ACC112 (cell line): ENCODE measurements around the gene CD207.

ENCODE experiments used
- H2AFZ ChIP-seq: fragments of 200-600 bp; sonication (generic); one replicate; pipeline ENCODE4 v1.6.0; 2017; ENCODE audit warnings: antibody characterized with exemption, low read length; ENCODE audit not compliant: unreplicated experiment
- H3K27ac ChIP-seq: fragments of 200-600 bp; sonication (generic); 2 replicates; pipeline ENCODE4 v1.5.1; 2014; ENCODE audit warnings: low read depth, mild to moderate bottlenecking, antibody characterized with exemption, low read length, moderate library complexity
- H3K27me3 ChIP-seq: fragments of 200-600 bp; sonication (generic); 2 replicates; pipeline ENCODE4 v1.6.1; 2014; ENCODE audit warnings: mild to moderate bottlenecking, antibody characterized with exemption, low read length, moderate library complexity, mixed read lengths; ENCODE audit not compliant: insufficient read depth
- H3K36me3 ChIP-seq: fragments of 200-600 bp; sonication (generic); 2 replicates; pipeline ENCODE4 v1.6.1; 2016; ENCODE audit warnings: mild to moderate bottlenecking, antibody characterized with exemption, low read length, moderate library complexity, mixed read lengths; ENCODE audit not compliant: insufficient read depth
- H3K4me1 ChIP-seq: fragments of 200-600 bp; sonication (generic); one replicate; pipeline ENCODE4 v1.6.1; 2016; ENCODE audit warnings: low read length, mixed read lengths; ENCODE audit not compliant: insufficient read depth, unreplicated experiment, control insufficient read depth
- H3K4me3 ChIP-seq: fragments of 200-600 bp; sonication (generic); 2 replicates; pipeline ENCODE4 v1.5.1; 2014; ENCODE audit warnings: mild to moderate bottlenecking, low read depth, low read length
- H3K79me2 ChIP-seq: fragments of 200-600 bp; sonication (generic); one replicate; pipeline ENCODE4 v1.6.0; 2016; ENCODE audit warnings: low read length; ENCODE audit not compliant: control insufficient read depth, unreplicated experiment, insufficient read depth

Gene CD207

GRCh38 chr2:70852824-70853223 is 17.2 kb upstream of the CD207 start:
- H3K27ac ChIP-seq: no peak overlapping the region
- no peaks in the 10 kb centered on the region for H3K36me3 ChIP-seq
- H2AFZ ChIP-seq: no peak overlapping the region
- peaks cover 60% of the 10 kb centered on the region for H3K27me3 ChIP-seq
- no peak overlapping the region for H3K4me3 ChIP-seq
- no peaks in the 10 kb centered on the region for H3K4me1 ChIP-seq
- no peaks in the 10 kb centered on the region for H3K79me2 ChIP-seq

DNA sequence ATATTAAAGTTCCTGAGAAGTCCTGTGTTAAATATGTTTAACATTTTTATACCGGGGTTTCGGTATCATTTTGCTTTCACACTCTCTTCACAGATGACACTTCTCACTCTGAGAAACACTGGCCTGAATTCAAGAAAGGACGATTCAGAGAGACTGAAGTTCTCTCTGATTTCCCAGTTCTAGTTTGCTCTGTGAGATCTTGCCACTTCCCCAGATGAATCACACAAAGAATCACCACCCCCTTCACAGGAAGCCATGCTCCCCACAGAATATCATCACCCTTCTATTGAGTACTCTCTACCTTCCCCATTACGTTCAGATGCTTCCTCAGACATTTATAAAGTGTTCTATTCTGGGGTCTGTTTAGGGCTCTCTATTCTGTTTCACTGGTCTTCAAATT is 16.1 kb upstream of the CD207 start:
- Histone ChIP-seq H3K4me3 (no peak overlapping the region), H3K27me3 (peaks cover 55% of the 10 kb centered on the region), H2AFZ (no peak overlapping the region), H3K4me1 (no peaks in the 10 kb centered on the region), H3K79me2 (no peaks in the 10 kb centered on the region), H3K27ac (no peak overlapping the region), H3K36me3 (no peaks in the 10 kb centered on the region)

- Histone ChIP-seq H3K4me1 (no peaks in the 10 kb centered on the region), H3K27ac (no peak overlapping the region)
Observed at GRCh38 chr2:70850925-70851324, 15.3 kb upstream of the CD207 start.

GRCh38 chr2:70842401-70842800 is 6.8 kb upstream of the CD207 start:
- Histone ChIP-seq H3K27ac (no peak overlapping the region), H3K27me3 (peaks cover 41% of the 10 kb centered on the region), H3K4me3 (no peak overlapping the region), H3K36me3 (no peaks in the 10 kb centered on the region), H3K79me2 (no peaks in the 10 kb centered on the region), H3K4me1 (no peaks in the 10 kb centered on the region), H2AFZ (no peak overlapping the region)

More at GRCh38 chr2:70850925-70851324, 15.3 kb upstream of the CD207 start:
- Histone ChIP-seq H3K27me3 (peaks cover 47% of the 10 kb centered on the region), H3K36me3 (no peaks in the 10 kb centered on the region), H2AFZ (no peak overlapping the region), H3K79me2 (no peaks in the 10 kb centered on the region), H3K4me3 (no peak overlapping the region)

- H3K27ac ChIP-seq: no peak overlapping the region
- H3K4me1 ChIP-seq: no peaks in the 10 kb centered on the region
- no peaks in the 10 kb centered on the region for H3K79me2 ChIP-seq
- no peak overlapping the region for H3K4me3 ChIP-seq
- H2AFZ ChIP-seq: no peak overlapping the region
- H3K27me3 ChIP-seq: peaks cover 82% of the 10 kb centered on the region
- H3K36me3 ChIP-seq: no peaks in the 10 kb centered on the region
Observed at GRCh38 chr2:70837980-70838925, 2.6 kb upstream of the CD207 start.

- Histone ChIP-seq H3K4me1 (no peaks in the 10 kb centered on the region), H3K27ac (no peak overlapping the region), H3K27me3 (peaks cover 92% of the 10 kb centered on the region), H3K79me2 (no peaks in the 10 kb centered on the region), H2AFZ (no peak overlapping the region), H3K4me3 (no peak overlapping the region), H3K36me3 (no peaks in the 10 kb centered on the region)
Observed at GRCh38 chr2:70834881-70835280, 735 bp downstream of the CD207 start.

GRCh38 chr2:70834106-70834505 is 1.5 kb downstream of the CD207 start:
- H3K27ac ChIP-seq: no peak overlapping the region
- no peaks in the 10 kb centered on the region for H3K4me1 ChIP-seq
- H3K27me3 ChIP-seq: peaks cover 96% of the 10 kb centered on the region
- H2AFZ ChIP-seq: no peak overlapping the region
- H3K4me3 ChIP-seq: no peak overlapping the region
- no peaks in the 10 kb centered on the region for H3K79me2 ChIP-seq
- H3K36me3 ChIP-seq: no peaks in the 10 kb centered on the region

DNA sequence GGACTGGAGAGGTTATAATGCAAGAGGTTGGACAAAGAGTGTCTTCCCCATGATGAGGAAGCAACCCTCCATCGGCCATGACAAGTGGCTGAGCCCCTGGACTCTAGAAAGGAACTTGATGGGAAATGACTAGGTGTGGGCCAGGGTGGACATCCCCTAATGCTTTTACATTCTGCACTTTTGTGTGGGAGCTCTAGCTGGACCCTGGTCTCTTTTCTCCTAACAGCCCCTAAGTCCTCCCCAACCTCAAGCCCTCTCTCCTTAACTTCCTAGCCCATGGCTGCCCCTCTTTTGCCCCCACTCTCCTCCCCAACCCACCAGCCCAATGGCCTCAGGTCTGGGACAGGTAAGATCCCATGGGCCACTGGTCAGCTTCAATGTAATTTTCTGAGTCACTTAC is 2.4 kb downstream of the CD207 start:
- H3K27me3 ChIP-seq: peaks cover 95% of the 10 kb centered on the region
- no peaks in the 10 kb centered on the region for H3K36me3 ChIP-seq
- no peaks in the 10 kb centered on the region for H3K4me1 ChIP-seq
- no peaks in the 10 kb centered on the region for H3K79me2 ChIP-seq
- no peak overlapping the region for H2AFZ ChIP-seq
- H3K27ac ChIP-seq: no peak overlapping the region
- H3K4me3 ChIP-seq: no peak overlapping the region

DNA sequence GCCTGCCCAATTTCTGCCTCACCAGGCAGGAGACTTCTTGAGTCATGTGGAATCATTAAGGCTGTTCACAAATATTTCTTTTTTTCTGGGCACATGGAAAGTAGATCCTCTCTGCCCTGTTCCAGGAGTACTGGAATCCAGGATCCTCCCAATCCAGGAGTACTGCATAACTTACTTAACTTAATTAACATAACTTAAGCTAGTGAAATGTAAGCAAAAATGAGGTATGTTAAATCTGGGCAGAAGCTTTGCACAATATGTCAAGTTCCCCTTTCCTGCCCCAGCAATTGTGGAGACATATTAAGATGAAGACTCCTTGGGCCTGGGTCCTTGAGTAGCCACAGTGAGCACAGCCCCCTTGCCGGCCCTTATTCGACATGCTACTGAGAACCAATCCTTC is 3.2 kb downstream of the CD207 start:
- Histone ChIP-seq H3K79me2 (no peaks in the 10 kb centered on the region), H3K36me3 (no peaks in the 10 kb centered on the region), H3K4me3 (no peak overlapping the region), H3K4me1 (no peaks in the 10 kb centered on the region), H3K27me3 (peaks cover 90% of the 10 kb centered on the region), H2AFZ (no peak overlapping the region), H3K27ac (no peak overlapping the region)

DNA sequence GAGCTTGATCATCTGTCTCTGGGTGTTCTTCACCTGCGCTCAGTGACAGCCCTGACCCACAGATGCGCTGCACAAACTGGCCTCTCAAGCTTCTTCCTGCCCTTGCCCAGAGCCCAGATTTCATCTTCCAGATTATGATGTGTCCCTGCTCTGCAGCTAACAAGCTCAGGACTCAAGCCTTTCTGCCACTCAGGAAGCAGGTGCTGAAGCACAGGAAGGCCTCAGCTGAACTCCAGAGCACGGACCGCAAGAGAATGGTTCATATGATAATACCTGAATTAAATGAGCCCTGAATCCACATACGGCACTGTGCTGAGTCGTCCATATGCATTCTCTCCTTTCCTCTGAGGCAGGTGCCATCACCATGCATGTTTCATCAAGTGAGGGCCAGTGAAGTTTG is 3.8 kb downstream of the CD207 start:
- H3K79me2 ChIP-seq: no peaks in the 10 kb centered on the region
- H3K4me1 ChIP-seq: no peaks in the 10 kb centered on the region
- H3K4me3 ChIP-seq: no peak overlapping the region
- no peak overlapping the region for H3K27ac ChIP-seq
- no peak overlapping the region for H2AFZ ChIP-seq
- peaks cover 85% of the 10 kb centered on the region for H3K27me3 ChIP-seq
- H3K36me3 ChIP-seq: no peaks in the 10 kb centered on the region

DNA sequence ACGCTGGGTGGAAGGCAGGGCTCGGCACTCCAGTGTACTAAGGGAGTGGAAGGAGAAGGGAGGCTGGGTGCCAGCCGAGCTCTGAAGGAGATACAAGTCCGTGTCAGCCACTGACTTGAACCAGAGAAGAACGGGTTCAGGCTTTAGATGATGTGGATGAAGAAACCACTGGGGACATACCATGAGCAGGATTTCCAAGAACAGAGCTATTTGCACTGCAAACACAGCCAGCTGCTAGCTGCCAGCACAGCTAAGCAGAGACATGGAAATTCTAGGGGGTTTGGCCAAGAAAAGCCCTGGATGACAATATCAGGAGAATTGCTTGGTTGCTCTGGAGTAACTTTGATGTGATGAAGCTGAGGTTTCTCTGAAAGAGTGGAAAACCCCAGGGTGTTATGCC is 5.2 kb downstream of the CD207 start:
- Histone ChIP-seq H3K27me3 (peaks cover 70% of the 10 kb centered on the region), H3K79me2 (no peaks in the 10 kb centered on the region), H3K4me1 (no peaks in the 10 kb centered on the region), H3K4me3 (no peak overlapping the region), H2AFZ (no peak overlapping the region), H3K36me3 (no peaks in the 10 kb centered on the region), H3K27ac (no peak overlapping the region)
